RWPE1 (cell line): Measurements from ENCODE around the gene LGR6.

ENCODE experiments used
- CTCF ChIA-PET: fragments of 350-600 bp; sonication (Branson Sonifier 250); formaldehyde crosslinking; extraction: SDS; loops from one replicate; lab custom pipeline; 2021; lab: Yijun Ruan, JAX
- POLR2A ChIA-PET: fragments of 400-600 bp; formaldehyde crosslinking; extraction: SDS; loops from one replicate; lab custom pipeline; 2020; ENCODE audit warnings: antibody characterized with exemption; ENCODE audit not compliant: low non-redundant PET; lab: Yijun Ruan, JAX
- DNase-seq: peaks from one replicate; pipeline ENCODE4 v3.0.0; 2012; ENCODE audit warnings: low spot score
- H3K27ac ChIP-seq: fragments of 450-650 bp; 2 replicates; pipeline ENCODE4 v1.5.1; 2017
- TF ChIP-seq, protein P1 (sequence below): fragments of 450-650 bp; conservative IDR thresholded peaks from 2 replicates; pipeline ENCODE4 v1.5.1; 2017; ENCODE audit warnings: low read depth, mild to moderate bottlenecking

Gene LGR6

DNA sequence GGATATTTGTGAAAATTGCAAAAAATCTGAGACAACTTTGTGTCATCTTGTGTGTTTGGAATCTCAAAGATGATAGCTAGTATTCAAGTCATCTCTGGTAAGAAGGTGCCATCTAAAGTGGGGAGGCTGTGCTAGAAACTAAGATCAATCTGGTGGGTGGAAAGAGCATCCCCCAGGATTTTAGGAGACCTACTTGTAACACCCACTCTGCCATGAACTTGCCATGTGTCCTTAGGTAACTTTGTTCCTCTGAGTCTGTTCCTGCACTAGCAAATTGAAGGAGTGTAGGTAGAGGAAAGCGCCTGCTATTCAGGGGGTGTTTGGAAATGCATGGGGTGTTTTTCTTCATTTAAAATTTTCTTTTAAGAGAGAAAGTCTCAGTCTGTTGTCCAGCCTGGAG lies 24.4 kb downstream of the LGR6 start:
- POLR2A ChIA-PET = no interaction called here
- CTCF ChIA-PET = interaction anchor here (1.3 to 1.6 kb wide), 2 partner anchors 25 to 64 kb away, joined by 3 to 4 read pairs; partner anchors contain the start of gene LGR6
- no peak overlapping the region for H3K27ac ChIP-seq
- DNase-seq = no peak
- TF ChIP-seq, protein P1, sequence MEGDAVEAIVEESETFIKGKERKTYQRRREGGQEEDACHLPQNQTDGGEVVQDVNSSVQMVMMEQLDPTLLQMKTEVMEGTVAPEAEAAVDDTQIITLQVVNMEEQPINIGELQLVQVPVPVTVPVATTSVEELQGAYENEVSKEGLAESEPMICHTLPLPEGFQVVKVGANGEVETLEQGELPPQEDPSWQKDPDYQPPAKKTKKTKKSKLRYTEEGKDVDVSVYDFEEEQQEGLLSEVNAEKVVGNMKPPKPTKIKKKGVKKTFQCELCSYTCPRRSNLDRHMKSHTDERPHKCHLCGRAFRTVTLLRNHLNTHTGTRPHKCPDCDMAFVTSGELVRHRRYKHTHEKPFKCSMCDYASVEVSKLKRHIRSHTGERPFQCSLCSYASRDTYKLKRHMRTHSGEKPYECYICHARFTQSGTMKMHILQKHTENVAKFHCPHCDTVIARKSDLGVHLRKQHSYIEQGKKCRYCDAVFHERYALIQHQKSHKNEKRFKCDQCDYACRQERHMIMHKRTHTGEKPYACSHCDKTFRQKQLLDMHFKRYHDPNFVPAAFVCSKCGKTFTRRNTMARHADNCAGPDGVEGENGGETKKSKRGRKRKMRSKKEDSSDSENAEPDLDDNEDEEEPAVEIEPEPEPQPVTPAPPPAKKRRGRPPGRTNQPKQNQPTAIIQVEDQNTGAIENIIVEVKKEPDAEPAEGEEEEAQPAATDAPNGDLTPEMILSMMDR = no peak

DNA sequence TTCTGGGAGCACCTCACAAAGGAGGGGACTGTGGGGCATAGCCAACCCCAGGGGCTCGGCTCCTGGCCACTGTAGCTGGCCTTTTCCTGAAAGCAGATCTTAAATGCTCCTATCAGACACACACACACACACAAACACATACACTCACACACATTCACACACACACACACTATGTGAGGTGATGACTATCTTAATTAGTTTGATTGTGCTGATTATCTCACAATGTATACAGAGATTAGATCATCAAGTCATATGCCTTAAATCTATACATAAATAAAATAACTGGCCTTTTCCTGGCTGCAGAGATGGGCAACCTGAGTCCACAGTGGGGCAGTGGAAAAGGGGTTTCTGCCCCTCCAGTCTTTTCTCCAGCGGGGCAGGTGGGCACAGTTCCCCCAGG lies 27.1 kb downstream of the LGR6 start:
- TF ChIP-seq, protein P1 = no peak
- CTCF ChIA-PET = interaction anchor here (0.7 kb wide), 1 partner anchor 16 kb away, joined by 3 read pairs; no protein-coding TSS in a partner anchor
- H3K27ac ChIP-seq = peak overlapping the region; percentile 89
- POLR2A ChIA-PET = no interaction called here
- DNase-seq = no peak

DNA sequence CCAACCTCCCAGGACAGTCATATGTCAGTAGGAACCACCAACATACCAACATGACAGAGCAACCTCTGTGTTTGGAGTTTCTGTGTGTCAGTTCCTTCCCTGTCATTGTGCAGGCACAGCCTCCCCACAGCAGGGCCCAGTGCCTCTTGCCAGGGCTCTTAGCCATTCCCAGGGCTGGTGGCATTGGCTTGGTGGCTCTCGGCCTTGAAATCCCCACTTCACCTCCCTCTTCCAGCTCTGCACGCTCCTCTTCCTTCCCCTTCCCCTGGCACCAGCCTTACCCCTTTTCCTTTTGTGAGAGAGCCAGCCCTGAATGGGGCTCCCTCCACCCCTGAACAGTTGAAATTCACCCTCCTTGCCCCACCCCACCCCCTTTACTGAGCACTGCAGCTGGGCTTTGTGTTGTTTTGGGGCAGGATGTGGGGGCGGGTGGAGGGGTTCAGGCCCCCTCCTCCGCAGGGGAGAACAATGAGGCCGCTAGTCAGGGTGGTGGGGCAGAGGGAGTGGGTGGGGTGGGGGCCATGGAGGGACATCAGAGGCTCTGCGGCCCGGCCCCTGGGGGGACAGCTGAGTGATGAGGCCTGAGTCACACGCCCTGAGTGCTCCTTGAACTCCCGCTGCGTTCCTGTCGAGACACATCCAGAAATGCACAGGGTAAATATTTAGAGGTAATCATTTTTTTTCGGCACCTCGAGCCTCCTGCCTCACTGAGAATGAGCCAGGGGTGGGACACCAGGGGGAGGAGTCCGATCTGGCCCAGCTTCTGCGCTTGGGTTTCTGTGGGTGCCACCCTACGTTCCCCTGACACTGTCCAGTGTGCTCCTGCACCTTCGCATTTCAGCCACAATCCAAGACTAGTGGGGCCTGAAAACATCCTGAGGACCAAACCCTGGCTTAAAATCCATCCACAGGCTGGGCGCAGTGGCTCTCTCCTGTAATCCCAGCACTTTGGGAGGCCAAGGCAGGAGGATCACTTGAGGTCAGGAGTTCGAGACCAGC lies 28.6 kb downstream of the LGR6 start:
- TF ChIP-seq, protein P1 = no peak
- ChIA-PET POLR2A (no interaction called here), CTCF (interaction anchor here (0.6 to 2.0 kb wide), 10 partner anchors 12 to 807 kb away, joined by 3 to 10 read pairs (median 5); partner anchors contain the start of gene LGR6)
- peak; percentile 96 for DNase-seq
- peak overlapping the region; percentile 89 for H3K27ac ChIP-seq

DNA sequence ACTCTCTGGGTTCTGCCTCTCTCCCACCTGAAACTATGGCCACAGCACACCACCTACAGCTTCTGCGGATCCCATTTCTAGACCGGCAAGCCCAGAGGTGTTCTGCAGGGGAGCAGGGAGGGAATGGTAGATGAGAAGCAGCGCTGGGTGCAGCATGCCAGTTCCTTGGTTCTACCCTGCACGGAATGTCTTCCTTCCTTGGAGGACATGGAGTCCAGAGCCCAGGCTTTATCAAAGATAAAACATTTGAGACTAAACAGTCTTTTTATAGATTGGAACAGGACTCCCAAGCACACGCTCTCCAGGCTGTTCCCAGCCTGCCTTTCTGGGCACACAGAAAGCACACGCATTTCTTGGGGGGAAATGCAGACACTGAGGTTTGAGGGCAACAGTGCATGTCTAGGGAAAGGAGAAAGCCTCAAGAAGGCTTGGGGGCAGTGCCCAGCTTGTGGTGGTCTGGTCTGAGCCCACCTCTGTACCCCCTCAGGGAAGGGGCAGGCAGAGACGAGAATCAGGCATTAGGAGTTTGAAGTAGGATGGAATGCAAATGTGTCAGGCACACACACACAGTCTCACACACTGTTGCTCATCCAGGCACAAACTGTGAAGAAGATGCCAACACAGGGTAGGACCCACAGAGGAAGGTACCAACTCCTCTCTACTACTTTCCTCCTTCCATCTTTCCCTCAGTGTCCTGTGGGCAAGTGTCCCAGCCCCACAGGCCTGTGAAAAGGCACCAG lies 29.7 kb downstream of the LGR6 start:
- CTCF ChIA-PET = interaction anchor here (0.6 to 4.3 kb wide), 10 partner anchors 9 to 176 kb away, joined by 3 to 18 read pairs (median 7); partner anchors contain the start of gene LGR6
- TF ChIP-seq, protein P1 = no peak
- DNase-seq = no peak
- H3K27ac ChIP-seq = peak overlapping the region; percentile 89
- POLR2A ChIA-PET = no interaction called here

DNA sequence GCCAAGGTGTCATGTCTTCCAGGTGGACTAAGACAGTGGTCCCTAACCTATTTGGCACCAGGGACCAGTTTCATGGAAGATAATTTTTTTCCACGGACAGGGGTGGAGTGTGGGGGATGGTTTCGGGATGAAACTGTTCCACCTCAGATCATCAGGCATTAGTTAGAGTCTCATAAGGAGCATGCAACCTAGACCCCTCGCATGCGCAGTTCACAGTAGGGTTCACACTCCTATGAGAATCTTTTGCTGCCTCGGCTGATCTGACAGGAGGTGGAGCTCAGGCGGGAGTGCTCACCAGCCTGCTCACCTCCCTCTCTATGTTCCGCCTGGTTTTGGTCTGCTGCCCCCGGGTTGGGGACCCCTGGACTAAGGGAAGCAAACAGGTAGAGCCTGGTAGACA lies 30.9 kb downstream of the LGR6 start:
- no peak overlapping the region for H3K27ac ChIP-seq
- DNase-seq = no peak
- TF ChIP-seq, protein P1 = no peak
- ChIA-PET CTCF (interaction anchor here (0.8 to 4.3 kb wide), 6 partner anchors 10 to 91 kb away, joined by 3 to 18 read pairs (median 7); no protein-coding TSS in a partner anchor), POLR2A (no interaction called here)

DNA sequence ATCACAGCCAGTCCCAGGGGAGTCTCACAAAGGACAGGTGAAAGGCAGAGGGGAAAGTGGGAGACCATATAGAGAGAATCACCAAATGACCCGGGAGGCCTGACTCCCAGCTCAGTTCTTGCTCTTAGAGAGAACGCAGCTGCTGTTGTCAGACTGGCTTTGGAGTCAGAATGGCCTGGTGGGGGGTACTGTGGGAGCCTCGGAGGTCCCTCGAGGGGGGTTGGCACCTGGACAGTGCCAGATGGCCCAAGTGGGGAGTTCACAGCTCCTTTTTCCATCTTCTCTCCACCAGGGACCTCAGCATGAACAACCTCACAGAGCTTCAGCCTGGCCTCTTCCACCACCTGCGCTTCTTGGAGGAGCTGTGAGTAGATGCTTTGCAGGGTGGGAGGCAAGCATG lies 31.5 kb downstream of the LGR6 start:
- H3K27ac ChIP-seq = no peak overlapping the region
- TF ChIP-seq, protein P1 = no peak
- POLR2A ChIA-PET = no interaction called here
- no peak for DNase-seq
- CTCF ChIA-PET = interaction anchor here (0.6 to 4.3 kb wide), 8 partner anchors 11 to 88 kb away, joined by 3 to 18 read pairs (median 6); no protein-coding TSS in a partner anchor
